CD4-positive, alpha-beta T cell treated with Interleukin-4 for 1 hour (primary cell): ENCODE measurements around the gene EBF4.
"Not testable (repeated sequence)": the region's sequence is repeated elsewhere in the genome, so short reads cannot be mapped to it uniquely, and the experiment has no call there.

ENCODE experiments used
- DNase-seq, 2 donors: peaks; one replicate each; pipeline ENCODE4 v3.0.0-alpha.2; 2020 to 2022

The EBF4 gene

GRCh38 chr20:2672446-2672845 is 20.1 kb upstream of the EBF4 start:
- no peak for DNase-seq

GRCh38 chr20:2673453-2673852 is 19.1 kb upstream of the EBF4 start:
- DNase-seq = no peak

GRCh38 chr20:2680046-2680445 is 12.5 kb upstream of the EBF4 start:
- DNase-seq = no peak

GRCh38 chr20:2682040-2682439 is 10.5 kb upstream of the EBF4 start:
- DNase-seq = not testable (repeated sequence)

- DNase-seq = peak in 1 of 2 donors; percentile 28
Measured at GRCh38 chr20:2684817-2685216, 7.8 kb upstream of the EBF4 start.

GRCh38 chr20:2687514-2687913 is 5.1 kb upstream of the EBF4 start:
- DNase-seq = no peak

GRCh38 chr20:2688041-2688591 is 4.5 kb upstream of the EBF4 start:
- peak; percentile 82 to 83 for DNase-seq

GRCh38 chr20:2690213-2690612 is 2.4 kb upstream of the EBF4 start:
- DNase-seq = no peak

GRCh38 chr20:2690718-2691117 is 1.9 kb upstream of the EBF4 start:
- DNase-seq = no peak

- no peak for DNase-seq
Measured at GRCh38 chr20:2691127-2691526, 1.5 kb upstream of the EBF4 start.

- no peak for DNase-seq
Measured at GRCh38 chr20:2691663-2692035, 931 bp upstream of the EBF4 start.

GRCh38 chr20:2692886-2693285 is 306 bp downstream of the EBF4 start:
- DNase-seq = no peak

- peak; percentile 52 to 64 for DNase-seq
Measured at GRCh38 chr20:2693286-2694007, 867 bp downstream of the EBF4 start.

- DNase-seq = no peak
Measured at GRCh38 chr20:2694008-2694471, 1.5 kb downstream of the EBF4 start.

- no peak for DNase-seq
Measured at GRCh38 chr20:2694519-2694918, 1.9 kb downstream of the EBF4 start.

- DNase-seq = no peak
Measured at GRCh38 chr20:2695206-2695983, 2.8 kb downstream of the EBF4 start.

- not testable (repeated sequence) for DNase-seq
Measured at GRCh38 chr20:2695984-2696525, 3.5 kb downstream of the EBF4 start.

- DNase-seq = no peak
Measured at GRCh38 chr20:2696646-2697045, 4.1 kb downstream of the EBF4 start.

GRCh38 chr20:2697768-2698167 is 5.2 kb downstream of the EBF4 start:
- no peak for DNase-seq

- DNase-seq = no peak
Measured at GRCh38 chr20:2698186-2698817, 5.7 kb downstream of the EBF4 start.

GRCh38 chr20:2698912-2699311 is 6.3 kb downstream of the EBF4 start:
- no peak for DNase-seq

GRCh38 chr20:2699775-2700413 is 7.3 kb downstream of the EBF4 start:
- DNase-seq = no peak
